ENCODE measurements around the gene LRMDA.
"Not testable (repeated sequence)": the region's sequence is repeated elsewhere in the genome, so short reads cannot be mapped to it uniquely, and the experiment has no call there.

Gene LRMDA

GRCh38 chr10:76045174-76045573, 613.8 kb downstream of the LRMDA start:
- TF ChIP-seq Cebpa-rat (IDR thresholded peaks at IDR 0.05) = no peak
- H3K9me3 ChIP-seq (replicated peaks in 1 of 11) = no peaks in the 10 kb centered on the region
- H3K27ac ChIP-seq = no peak overlapping the region
- no peak overlapping the region for H3K4me3 ChIP-seq
- no peaks in the 10 kb centered on the region for H4K20me1 ChIP-seq
- H3K27me3 ChIP-seq = no peaks in the 10 kb centered on the region
- no peak overlapping the region for H3K9ac ChIP-seq
- H3K4me1 ChIP-seq = peaks cover 7 to 13% (median 9%) of the 10 kb centered on the region in 10 experiments
- H3K36me3 ChIP-seq = no peaks in the 10 kb centered on the region
- no peak overlapping the region for H3K4me2 ChIP-seq

GRCh38 chr10:76047521-76047920, 616.1 kb downstream of the LRMDA start:
- no peaks in the 10 kb centered on the region for H3K36me3 ChIP-seq
- TF ChIP-seq Cebpa-rat (IDR thresholded peaks at IDR 0.05) = no peak
- peaks cover 18 to 22% (median 21%) of the 10 kb centered on the region in 10 experiments for H3K4me1 ChIP-seq
- H3K4me2 ChIP-seq = no peak overlapping the region
- H3K9ac ChIP-seq = no peak overlapping the region
- no peak overlapping the region for H3K4me3 ChIP-seq
- peaks cover 0 to 20% (median 0%) of the 10 kb centered on the region in 11 experiments; a peak in 5 of 22 replicates for H3K27me3 ChIP-seq
- H3K27ac ChIP-seq = no peak overlapping the region; a peak in 1 of 22 replicates
- no peaks in the 10 kb centered on the region for H4K20me1 ChIP-seq
- no peaks in the 10 kb centered on the region for H3K9me3 ChIP-seq (replicated peaks in 1 of 11)

DNA sequence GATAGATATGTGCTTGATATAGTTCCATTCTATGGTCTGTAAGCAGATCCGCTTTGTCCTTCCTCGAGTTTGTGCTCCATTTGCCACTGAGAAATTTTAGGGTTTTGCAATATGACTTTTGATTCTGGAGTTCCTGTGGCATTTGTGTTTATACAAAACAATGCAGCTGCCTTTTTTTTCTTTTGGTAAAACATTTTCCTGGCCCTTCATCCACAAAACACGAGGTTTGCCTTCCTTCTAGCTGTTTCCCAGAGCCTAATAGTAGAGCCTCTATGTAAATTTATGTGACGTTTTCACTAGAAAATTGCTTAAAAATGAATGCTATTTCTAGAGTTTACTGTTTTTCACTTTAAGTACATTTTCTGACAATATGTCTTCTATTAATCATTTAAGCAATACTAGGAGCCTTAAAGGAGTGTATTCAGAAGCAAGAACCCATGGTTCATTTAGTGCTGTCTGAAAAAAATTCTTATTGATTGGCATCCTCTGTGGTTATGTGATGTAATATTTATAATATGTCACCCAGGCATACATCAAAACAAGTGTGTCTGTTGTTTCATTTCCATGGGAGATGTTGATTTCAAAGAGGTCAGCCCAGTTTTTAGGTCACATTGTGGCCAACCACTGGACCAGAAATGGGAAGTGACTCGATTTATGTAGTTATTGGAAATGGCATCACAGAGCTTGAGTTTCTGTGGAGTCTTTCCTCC, 618.3 kb downstream of the LRMDA start:
- no peak overlapping the region for H3K4me3 ChIP-seq
- H3K4me1 ChIP-seq = peaks cover 18 to 22% (median 21%) of the 10 kb centered on the region in 10 experiments
- TF ChIP-seq Cebpa-rat (IDR thresholded peaks at IDR 0.05) = no peak
- peaks cover 0 to 9% (median 2%) of the 10 kb centered on the region in 11 experiments; a peak in 9 of 22 replicates for H3K9me3 ChIP-seq (replicated peaks in 1 of 11)
- H3K27me3 ChIP-seq = peaks cover 0 to 20% (median 0%) of the 10 kb centered on the region in 11 experiments; a peak in 5 of 22 replicates
- peak overlapping the region in 6 of 11 experiments; percentile 32 to 82 (median 65); a peak in 10 of 22 replicates for H3K27ac ChIP-seq
- peak overlapping the region in 3 of 11 experiments; percentile 14 to 49 (median 33); a peak in 3 of 22 replicates for H3K9ac ChIP-seq
- H3K4me2 ChIP-seq = peak overlapping the region; percentile 38 to 68 (median 61); a peak in 21 of 22 replicates
- H3K36me3 ChIP-seq = no peaks in the 10 kb centered on the region
- no peaks in the 10 kb centered on the region for H4K20me1 ChIP-seq

DNA sequence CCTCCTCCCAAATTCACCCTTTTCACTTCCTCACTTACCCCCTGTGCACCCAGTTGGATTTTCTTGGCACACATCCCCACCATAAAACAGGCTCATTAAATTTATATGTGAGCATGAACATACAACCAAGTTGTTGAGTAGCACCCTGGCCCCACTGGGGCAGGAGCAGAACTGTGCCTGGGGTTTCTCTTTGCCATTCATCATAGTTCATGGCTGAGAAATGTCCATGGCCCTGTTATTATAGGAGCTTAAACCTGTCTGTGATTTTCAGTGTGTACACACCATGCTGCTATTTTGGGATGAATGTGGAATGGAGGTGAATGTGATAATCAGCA, 618.8 kb downstream of the LRMDA start:
- Histone ChIP-seq H3K9me3 (replicated peaks in 1 of 11) (peaks cover 3 to 13% (median 7%) of the 10 kb centered on the region in 11 experiments), H3K27me3 (peaks cover 0 to 20% (median 0%) of the 10 kb centered on the region in 11 experiments; a peak in 5 of 22 replicates), H3K4me2 (peak overlapping the region; percentile 38 to 68 (median 61)), H3K9ac (no peak overlapping the region; a peak in 1 of 22 replicates), H3K4me1 (peaks cover 18 to 22% (median 21%) of the 10 kb centered on the region in 10 experiments), H3K36me3 (peaks cover 0 to 1% (median 0%) of the 10 kb centered on the region in 11 experiments; a peak in 1 of 22 replicates), H3K27ac (peak overlapping the region in 5 of 11 experiments; percentile 13 to 80 (median 64); a peak in 7 of 22 replicates), H3K4me3 (no peak overlapping the region), H4K20me1 (no peaks in the 10 kb centered on the region)
- no peak for TF ChIP-seq Cebpa-rat (IDR thresholded peaks at IDR 0.05)

GRCh38 chr10:76051007-76051936, 619.8 kb downstream of the LRMDA start:
- no peak for TF ChIP-seq Cebpa-rat (IDR thresholded peaks at IDR 0.05)
- H3K9me3 ChIP-seq (replicated peaks in 1 of 11) = peaks cover 13 to 23% (median 17%) of the 10 kb centered on the region in 11 experiments
- peak overlapping the region; percentile 38 to 68 (median 61) for H3K4me2 ChIP-seq
- H4K20me1 ChIP-seq = no peaks in the 10 kb centered on the region
- H3K9ac ChIP-seq = no peak overlapping the region
- no peak overlapping the region for H3K4me3 ChIP-seq
- H3K4me1 ChIP-seq = peaks cover 18 to 22% (median 21%) of the 10 kb centered on the region in 10 experiments
- H3K36me3 ChIP-seq = peaks cover 0 to 6% (median 0%) of the 10 kb centered on the region in 11 experiments; a peak in 2 of 22 replicates
- H3K27me3 ChIP-seq = peaks cover 0 to 20% (median 0%) of the 10 kb centered on the region in 11 experiments; a peak in 5 of 22 replicates
- peak overlapping the region in 4 of 11 experiments; percentile 8 to 80 (median 70); a peak in 7 of 22 replicates for H3K27ac ChIP-seq

- H3K27me3 ChIP-seq = peaks cover 0 to 20% (median 0%) of the 10 kb centered on the region in 11 experiments; a peak in 5 of 22 replicates
- H3K27ac ChIP-seq = no peak overlapping the region; a peak in 1 of 22 replicates
Observed at GRCh38 chr10:76052682-76053503, 621.5 kb downstream of the LRMDA start.

DNA sequence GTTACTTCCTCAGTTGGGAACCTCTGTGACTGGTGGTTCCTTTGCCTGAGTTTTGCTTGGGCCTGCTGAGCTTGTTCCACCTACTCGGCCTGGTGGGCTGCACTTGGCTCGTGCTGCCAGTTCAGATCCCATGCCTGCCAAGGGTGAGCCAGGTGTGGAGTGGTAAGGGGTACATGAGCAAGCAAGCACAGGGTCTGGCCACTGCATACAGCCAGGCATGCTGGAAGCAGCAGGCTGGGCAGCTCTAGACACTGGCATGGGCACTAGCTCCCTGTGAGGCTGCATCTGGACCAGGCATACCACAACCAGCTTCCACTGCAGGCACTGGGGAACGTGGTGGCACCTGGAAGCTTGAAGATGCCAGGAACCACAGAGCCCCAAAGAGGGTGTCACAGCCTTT, 624.0 kb downstream of the LRMDA start:
- Histone ChIP-seq H3K27me3 (peaks cover 0 to 19% (median 0%) of the 10 kb centered on the region in 11 experiments; a peak in 5 of 22 replicates), H3K4me1 (peaks cover 5 to 11% (median 8%) of the 10 kb centered on the region in 10 experiments; a peak in 19 of 20 replicates), H3K4me3 (0 out of 20 replicates have a peak overlapping the region, but pooled peaks of 1 of the 10 experiments have one; percentile 10), H3K4me2 (no peak overlapping the region), H4K20me1 (no peaks in the 10 kb centered on the region), H3K9ac (no peak overlapping the region), H3K27ac (no peak overlapping the region), H3K9me3 (replicated peaks in 1 of 11) (peaks cover 27 to 39% (median 31%) of the 10 kb centered on the region in 11 experiments), H3K36me3 (peaks cover 0 to 6% (median 0%) of the 10 kb centered on the region in 11 experiments; a peak in 2 of 22 replicates)
- no peak for TF ChIP-seq Cebpa-rat (IDR thresholded peaks at IDR 0.05)

More at GRCh38 chr10:76052682-76053503, 621.5 kb downstream of the LRMDA start:
- H3K36me3 ChIP-seq = peaks cover 0 to 6% (median 0%) of the 10 kb centered on the region in 11 experiments; a peak in 2 of 22 replicates
- H3K4me3 ChIP-seq = no peak overlapping the region
- H3K9me3 ChIP-seq (replicated peaks in 1 of 11) = peaks cover 27 to 36% (median 31%) of the 10 kb centered on the region in 11 experiments
- H4K20me1 ChIP-seq = no peaks in the 10 kb centered on the region
- no peak overlapping the region for H3K9ac ChIP-seq
- H3K4me1 ChIP-seq = peaks cover 18 to 22% (median 21%) of the 10 kb centered on the region in 10 experiments
- no peak for TF ChIP-seq Cebpa-rat (IDR thresholded peaks at IDR 0.05)
- no peak overlapping the region for H3K4me2 ChIP-seq

DNA sequence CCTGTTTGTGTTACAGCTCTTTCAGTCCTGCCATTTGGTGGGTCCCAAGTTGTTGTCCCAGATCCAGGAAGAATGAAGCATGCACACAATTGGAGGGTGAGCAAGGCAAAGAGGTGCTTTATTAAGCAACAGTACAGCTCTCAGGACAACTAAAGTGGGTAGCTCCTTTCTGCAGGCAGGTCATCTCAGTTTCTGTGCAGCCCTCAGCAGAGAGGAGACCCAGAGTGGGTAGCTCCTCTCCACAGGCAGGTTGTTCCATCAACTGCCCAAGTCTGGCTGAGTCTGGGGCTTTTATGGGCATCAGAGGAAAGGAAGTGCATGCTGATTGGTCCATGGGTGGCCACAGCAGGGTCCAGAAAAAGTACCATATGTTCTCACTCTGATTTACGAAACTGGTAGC, 624.5 kb downstream of the LRMDA start:
- no peak overlapping the region for H3K4me2 ChIP-seq
- no peak overlapping the region for H3K9ac ChIP-seq
- no peaks in the 10 kb centered on the region for H4K20me1 ChIP-seq
- peaks cover 27 to 39% (median 31%) of the 10 kb centered on the region in 11 experiments for H3K9me3 ChIP-seq (replicated peaks in 1 of 11)
- no peak overlapping the region for H3K27ac ChIP-seq
- H3K27me3 ChIP-seq = peaks cover 0 to 14% (median 0%) of the 10 kb centered on the region in 11 experiments; a peak in 5 of 22 replicates
- 0 out of 20 replicates have a peak overlapping the region, but pooled peaks of 2 of the 10 experiments have one; percentile 9 to 10 for H3K4me3 ChIP-seq
- no peak for TF ChIP-seq Cebpa-rat (IDR thresholded peaks at IDR 0.05)
- H3K4me1 ChIP-seq = peaks cover under 1 to 6% (median 3%) of the 10 kb centered on the region in 10 experiments; a peak in 17 of 20 replicates
- peaks cover 0 to 6% (median 0%) of the 10 kb centered on the region in 11 experiments; a peak in 2 of 22 replicates for H3K36me3 ChIP-seq

DNA sequence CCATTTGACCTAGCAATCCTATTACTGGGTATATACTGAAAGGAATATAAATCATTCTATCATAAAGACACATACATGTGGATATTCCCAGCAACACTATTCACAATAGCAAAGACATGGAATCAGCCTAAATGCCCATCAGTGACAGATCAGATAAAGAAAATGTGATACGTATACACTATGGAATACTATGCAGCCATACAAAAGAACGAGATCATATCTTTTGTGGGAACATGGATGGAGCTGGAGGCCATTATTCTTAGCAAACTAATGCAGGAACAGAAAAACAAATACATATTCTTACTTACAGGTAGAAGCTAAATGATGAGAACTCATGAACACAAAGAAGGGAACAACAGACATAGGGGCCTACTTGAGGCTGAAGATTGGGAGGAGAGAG, 629.6 kb downstream of the LRMDA start:
- peaks cover 16 to 23% (median 17%) of the 10 kb centered on the region in 11 experiments for H3K9me3 ChIP-seq (replicated peaks in 1 of 11)
- H3K9ac ChIP-seq, H3K4me2 ChIP-seq, H3K36me3 ChIP-seq, H3K4me3 ChIP-seq, H3K27me3 ChIP-seq, H4K20me1 ChIP-seq, H3K4me1 ChIP-seq, H3K27ac ChIP-seq: not testable (repeated sequence)

All from BLaER1 treated with 17β-estradiol and CSF1 and Interleukin-3, amounts not matched to agents 10 nM and 100 nM (cell line).